ENCODE results near the gene ID3.

Gene ID3

GRCh38 chr1:23528250-23528978 is 30.9 kb downstream of the ID3 start:
- no peak for DNase-seq

- DNase-seq = no peak
Measured at GRCh38 chr1:23527900-23528249, 31.4 kb downstream of the ID3 start.

DNA sequence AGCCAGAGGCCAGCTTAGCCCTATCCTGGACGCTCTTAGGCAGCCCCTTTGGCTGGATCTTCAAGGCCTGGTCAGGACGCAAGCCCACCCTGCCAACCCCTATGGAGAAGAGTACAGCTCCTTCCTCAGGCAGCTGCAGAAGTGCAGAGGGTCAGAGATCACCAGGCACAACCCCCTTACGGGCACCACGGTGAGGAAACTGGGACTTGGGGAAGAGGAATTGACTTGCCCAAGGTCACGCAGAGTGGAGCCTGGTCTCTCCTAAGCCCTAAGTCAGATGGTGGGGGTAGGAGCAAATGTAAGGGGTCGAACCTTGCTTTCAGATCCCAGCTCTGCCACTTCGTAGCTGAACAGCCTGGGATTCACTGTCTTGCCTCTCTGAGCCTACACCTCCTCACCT is 31.9 kb downstream of the ID3 start:
- DNase-seq = no peak

DNA sequence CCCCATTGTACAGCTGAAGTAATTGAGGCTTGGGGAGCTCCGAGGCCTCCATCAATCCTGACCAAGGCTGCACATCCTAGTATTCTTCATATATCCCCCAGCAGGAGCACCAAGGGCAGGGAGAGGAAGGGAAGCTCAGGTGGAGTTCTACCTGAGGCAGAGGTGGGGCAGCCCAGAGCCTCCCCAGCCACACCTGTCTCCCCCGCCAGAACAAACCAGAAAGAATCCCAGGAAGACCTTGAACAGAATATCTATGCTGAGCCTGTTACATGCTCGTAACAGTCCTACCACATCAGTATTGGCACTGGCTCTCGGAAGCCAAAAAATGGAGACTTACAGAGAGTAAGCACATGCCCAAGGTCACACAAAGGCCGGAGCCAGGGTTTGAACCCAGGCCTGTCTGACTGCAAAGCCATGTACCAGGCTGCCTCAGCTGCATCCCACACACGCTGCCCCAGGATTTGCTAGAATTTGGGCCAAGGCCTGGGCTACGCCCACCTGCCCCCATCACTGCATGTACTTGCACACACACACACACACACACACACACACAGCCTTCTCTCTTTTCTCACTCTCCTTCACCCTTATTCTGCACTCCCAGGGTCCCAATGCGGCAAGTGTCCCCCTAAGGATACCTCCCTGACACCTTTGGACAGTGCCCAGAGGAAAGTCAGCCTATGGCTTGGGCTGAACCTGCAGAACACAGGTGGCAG is 32.8 kb downstream of the ID3 start:
- DNase-seq = no peak

- no peak for DNase-seq
Measured at GRCh38 chr1:23525558-23526250, 33.6 kb downstream of the ID3 start.

DNA sequence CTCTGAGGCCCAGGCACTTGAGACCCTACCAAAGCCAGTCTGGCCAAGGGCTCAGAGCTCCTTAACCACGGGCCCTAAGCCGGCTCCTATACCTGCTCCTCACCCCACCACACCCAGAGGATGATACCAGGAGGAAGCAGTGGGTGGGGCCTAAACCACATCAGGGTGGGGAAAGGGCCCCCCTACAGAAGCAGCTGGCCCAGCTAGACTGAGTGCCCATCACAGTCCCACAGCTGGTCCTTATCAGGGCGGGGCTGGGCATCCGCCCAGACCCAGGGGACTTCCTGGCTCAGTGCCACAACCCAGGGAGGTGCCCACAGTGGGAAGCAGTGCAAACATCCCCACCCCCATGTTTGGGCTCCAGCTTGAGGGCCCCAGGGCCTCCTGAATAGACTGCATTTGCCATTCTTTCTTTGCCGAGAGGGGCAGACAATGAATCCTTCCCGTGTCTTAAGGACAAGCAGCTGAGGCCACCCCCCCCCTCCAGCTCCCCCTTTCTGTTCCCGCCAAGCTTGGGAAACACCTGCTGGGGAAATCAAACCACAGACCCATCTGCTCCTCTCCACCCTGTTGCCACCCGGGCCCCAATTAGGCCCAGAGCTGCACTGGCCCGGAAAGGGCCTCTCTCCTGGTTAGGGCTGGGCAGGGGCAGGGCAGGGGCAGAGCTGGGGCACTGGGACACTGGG is 34.4 kb downstream of the ID3 start:
- no peak for DNase-seq

GRCh38 chr1:23524163-23524562 is 35.1 kb downstream of the ID3 start:
- DNase-seq = no peak

- no peak for DNase-seq
Measured at GRCh38 chr1:23522244-23522982, 36.9 kb downstream of the ID3 start.

- DNase-seq = no peak
Measured at GRCh38 chr1:23521588-23521987, 37.7 kb downstream of the ID3 start.

DNA sequence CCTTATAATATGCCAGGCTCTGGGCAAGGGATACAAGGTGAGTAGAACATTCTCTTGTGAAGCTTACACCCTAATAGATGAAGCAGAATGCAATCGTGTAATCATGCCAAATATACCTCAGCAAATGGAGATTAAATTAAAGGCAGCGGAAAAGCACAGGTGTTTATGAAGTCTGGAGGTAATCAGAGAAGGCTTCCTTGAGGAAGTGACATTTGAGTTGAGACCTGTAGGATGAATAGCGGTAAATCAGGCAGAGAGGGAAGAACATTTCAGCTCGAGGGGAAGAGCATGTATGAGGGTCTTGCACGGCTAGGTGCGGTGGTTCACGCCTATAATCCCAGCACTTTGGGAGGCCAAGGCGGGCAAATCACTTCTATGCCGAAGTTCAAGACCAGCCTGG is 41.7 kb downstream of the ID3 start:
- DNase-seq = no peak

- DNase-seq = no peak
Measured at GRCh38 chr1:23515905-23516304, 43.4 kb downstream of the ID3 start.

DNA sequence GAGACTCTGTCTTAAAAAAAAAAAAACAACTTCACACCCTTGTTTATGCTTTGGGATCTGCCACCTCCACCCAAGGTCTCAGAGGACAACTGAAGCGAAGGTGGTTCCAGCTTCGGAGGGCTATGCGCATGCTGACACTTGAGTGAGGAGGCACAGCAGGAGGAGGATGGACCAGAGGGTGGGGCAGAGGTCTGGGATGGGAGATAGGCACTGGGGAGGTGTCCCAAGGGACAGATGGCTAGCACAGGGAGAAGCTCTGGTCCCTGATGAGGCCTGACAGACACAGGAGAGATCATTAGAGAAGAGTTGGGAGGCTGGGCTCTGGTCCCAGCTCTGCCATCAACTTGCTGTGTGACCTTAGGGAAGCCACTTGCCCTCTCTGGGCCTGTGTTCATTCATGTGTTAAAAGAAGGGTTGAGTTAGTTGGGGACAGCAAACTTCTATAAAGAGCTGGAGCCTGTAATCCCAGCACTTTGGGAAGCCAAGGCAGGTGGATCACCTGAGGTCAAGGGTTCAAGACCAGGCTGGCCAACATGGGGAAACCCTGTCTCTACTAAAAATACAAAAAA is 45.1 kb downstream of the ID3 start:
- DNase-seq = no peak

- DNase-seq = no peak
Measured at GRCh38 chr1:23509896-23510295, 49.4 kb downstream of the ID3 start.

All from nucleus accumbens (tissue), 56 donors.